Measurements from ENCODE around the gene SSTR3. TPM values are rescaled to one million over a fixed set of nuclear protein-coding genes. Genes with fewer than 3 reads are reported as not detected.

The SSTR3 gene
- total and polyA plus RNA-seq, 2 donors (not counting 1 experiment from before 2014, with no cell fraction given) = 0.64 to 0.98 TPM

GRCh38 chr22:37165940-37166674 is 46.2 kb downstream of the SSTR3 start:
- Histone ChIP-seq H3K4me1 (ENCODE audit: control insufficient read depth in 2 of 2, insufficient read depth in 2 of 2, low read length in 2 of 2) (peaks cover 17 to 49% of the 10 kb centered on the region in 2 donors), H4K20me1 (ENCODE audit: control insufficient read depth, insufficient read depth, low read length, poor library complexity, severe bottlenecking) (no peaks in the 10 kb centered on the region), H3K4me2 (replicated peaks; ENCODE audit: low read depth, low read length, poor library complexity, severe bottlenecking) (peak overlapping the region; percentile 61), H3K27ac (ENCODE audit: low read length in 2 of 2) (no peak overlapping the region), H3K36me3 (replicated peaks in 1 of 2; ENCODE audit: control extremely low read depth in 1 of 2, control insufficient read depth in 1 of 2, extremely low read depth in 1 of 2, insufficient read depth in 2 of 2, low read length in 1 of 2) (no peaks in the 10 kb centered on the region), H3K4me3 (ENCODE audit: control extremely low read depth in 1 of 5, extremely low read depth in 1 of 5, insufficient read depth in 1 of 5, low read depth in 2 of 5, low read length in 4 of 5) (no peak overlapping the region), H3K9me3 (ENCODE audit: control extremely low read depth in 1 of 3, control insufficient read depth in 2 of 3, insufficient read depth in 1 of 3, low read length in 2 of 3) (peaks cover 0 to 10% (median 6%) of the 10 kb centered on the region in 3 donors), H3K79me2 (ENCODE audit: control insufficient read depth, insufficient read depth, low read length) (no peaks in the 10 kb centered on the region), H2AFZ (ENCODE audit: insufficient read depth, low read depth, low read length, poor library complexity, severe bottlenecking) (peak overlapping the region; percentile 60), H3K9ac (ENCODE audit: low read length) (no peak overlapping the region), H3K27me3 (replicated peaks in 1 of 4; ENCODE audit: control extremely low read depth in 1 of 4, control insufficient read depth in 3 of 4, insufficient read depth in 4 of 4, low read length in 3 of 4) (no peaks in the 10 kb centered on the region)
- POLR2A ChIA-PET = interaction anchor here (0.7 kb wide), 1 partner anchor 101 kb away, joined by 9 read pairs; no protein-coding TSS in a partner anchor
- Mint-ChIP-seq H3K9me3 (ENCODE audit: insufficient read depth) (no peaks in the 10 kb centered on the region), H3K4me3 (peak overlapping the region; percentile 57), H3K27ac (peak overlapping the region; percentile 47), H3K27me3 (peaks cover 4% of the 10 kb centered on the region), H3K4me1 (peaks cover 40% of the 10 kb centered on the region)
- ATAC-seq (ENCODE audit: low read depth) (no peak), DNase-seq (no peak)
- intact Hi-C loops (cut with micrococcal nuclease) = loop anchor here (1.0 to 2.0 kb wide), 5 partner anchors 32 to 291 kb away; no protein-coding TSS in a partner anchor
- CTCF ChIA-PET = interaction anchor here (1.0 to 7.1 kb wide), 14 partner anchors 10 to 101 kb away, joined by 3 to 83 read pairs (median 4); partner anchors contain the start of genes IL2RB and RAC2
- TF ChIP-seq EZH2 (IDR thresholded peaks at IDR 0.05; ENCODE audit: borderline replicate concordance, insufficient read depth, low read depth, low read length, poor library complexity, severe bottlenecking) = no peak
- TF ChIP-seq CTCF (IDR thresholded peaks at IDR 0.05) = no peak
- WGBS (ENCODE audit: insufficient coverage) = 75% methylated on average over 21 of the region's 25 CpGs

GRCh38 chr22:37165066-37165465 is 47.2 kb downstream of the SSTR3 start:
- H4K20me1 ChIP-seq (ENCODE audit: control insufficient read depth, insufficient read depth, low read length, poor library complexity, severe bottlenecking) = no peaks in the 10 kb centered on the region
- DNase-seq = no peak
- Mint-ChIP-seq H3K27me3 (peaks cover 4% of the 10 kb centered on the region), H3K4me1 (peaks cover 40% of the 10 kb centered on the region), H3K4me3 (no peak overlapping the region), H3K9me3 (ENCODE audit: insufficient read depth) (no peaks in the 10 kb centered on the region), H3K27ac (no peak overlapping the region)
- no peaks in the 10 kb centered on the region for H3K36me3 ChIP-seq (replicated peaks in 1 of 2; ENCODE audit: control extremely low read depth in 1 of 2, control insufficient read depth in 1 of 2, extremely low read depth in 1 of 2, insufficient read depth in 2 of 2, low read length in 1 of 2)
- peaks cover 0 to 12% (median 6%) of the 10 kb centered on the region in 3 donors for H3K9me3 ChIP-seq (ENCODE audit: control extremely low read depth in 1 of 3, control insufficient read depth in 2 of 3, insufficient read depth in 1 of 3, low read length in 2 of 3)
- no peak overlapping the region for H3K27ac ChIP-seq (ENCODE audit: low read length in 2 of 2)
- no peak overlapping the region for H2AFZ ChIP-seq (ENCODE audit: insufficient read depth, low read depth, low read length, poor library complexity, severe bottlenecking)
- ChIA-PET POLR2A (no interaction called here), CTCF (interaction anchor here (0.9 to 7.1 kb wide), 9 partner anchors 9 to 100 kb away, joined by 3 to 83 read pairs (median 5); partner anchors contain the start of gene RAC2)
- H3K4me2 ChIP-seq (replicated peaks; ENCODE audit: low read depth, low read length, poor library complexity, severe bottlenecking) = no peak overlapping the region
- H3K4me3 ChIP-seq (ENCODE audit: control extremely low read depth in 1 of 5, extremely low read depth in 1 of 5, insufficient read depth in 1 of 5, low read depth in 2 of 5, low read length in 4 of 5) = no peak overlapping the region
- ATAC-seq (ENCODE audit: low read depth) = no peak
- 85% methylated on average over 8 of the region's 9 CpGs for WGBS (ENCODE audit: insufficient coverage)
- TF ChIP-seq EZH2 (IDR thresholded peaks at IDR 0.05; ENCODE audit: borderline replicate concordance, insufficient read depth, low read depth, low read length, poor library complexity, severe bottlenecking) (no peak), CTCF (IDR thresholded peaks at IDR 0.05) (no peak)
- intact Hi-C loops (cut with micrococcal nuclease) = no loop called here
- peaks cover 17 to 49% of the 10 kb centered on the region in 2 donors for H3K4me1 ChIP-seq (ENCODE audit: control insufficient read depth in 2 of 2, insufficient read depth in 2 of 2, low read length in 2 of 2)
- no peaks in the 10 kb centered on the region for H3K79me2 ChIP-seq (ENCODE audit: control insufficient read depth, insufficient read depth, low read length)
- no peak overlapping the region for H3K9ac ChIP-seq (ENCODE audit: low read length)
- no peaks in the 10 kb centered on the region for H3K27me3 ChIP-seq (replicated peaks in 1 of 4; ENCODE audit: control extremely low read depth in 1 of 4, control insufficient read depth in 3 of 4, insufficient read depth in 4 of 4, low read length in 3 of 4)

All from B cell (primary cell).